NOMO-1 treated with dmso at 0.1 percent for 144 hours (cell line): ENCODE measurements around the gene ATP23.

Source experiments
- DNase-seq: peaks from one replicate; lab custom pipeline; 2025; ENCODE audit not compliant: unreplicated experiment; lab: John Stamatoyannopoulos, UW

Gene ATP23

GRCh38 chr12:57983146-57983857, 41.9 kb downstream of the ATP23 start:
- peak; percentile 12 for DNase-seq

GRCh38 chr12:57983858-57984505, 42.6 kb downstream of the ATP23 start:
- DNase-seq = no peak

- DNase-seq = no peak
These were observed 43.3 kb downstream of the ATP23 start for GRCh38 chr12:57984629-57985151.

GRCh38 chr12:57985685-57986084, 44.3 kb downstream of the ATP23 start:
- DNase-seq = no peak

GRCh38 chr12:57989838-57990237, 48.5 kb downstream of the ATP23 start:
- no peak for DNase-seq

GRCh38 chr12:57990241-57990883, 49.0 kb downstream of the ATP23 start:
- DNase-seq = no peak

GRCh38 chr12:57992001-57992400, 50.6 kb downstream of the ATP23 start:
- no peak for DNase-seq

GRCh38 chr12:57993030-57993429, 51.7 kb downstream of the ATP23 start:
- DNase-seq = no peak

- no peak for DNase-seq
These were observed 52.5 kb downstream of the ATP23 start for GRCh38 chr12:57993834-57994233.

- no peak for DNase-seq
These were observed 55.2 kb downstream of the ATP23 start for GRCh38 chr12:57996520-57996919.

GRCh38 chr12:57998251-57998650, 56.9 kb downstream of the ATP23 start:
- no peak for DNase-seq

- no peak for DNase-seq
These were observed 59.1 kb downstream of the ATP23 start for GRCh38 chr12:58000499-58000898.

- DNase-seq = no peak
These were observed 66.5 kb downstream of the ATP23 start for GRCh38 chr12:58007875-58008274.

GRCh38 chr12:58008634-58009033, 67.3 kb downstream of the ATP23 start:
- no peak for DNase-seq
